Astrocyte of the spinal cord (primary cell): ENCODE results near the gene DTWD2.

Source experiments
- DNase-seq: peaks from one replicate; pipeline ENCODE4 v3.0.0; 2011; ENCODE audit warnings: low read depth, low spot score
- H3K4me3 ChIP-seq: 2 replicates; pipeline ENCODE4 v1.5.1; 2011; ENCODE audit warnings: low read depth, mild to moderate bottlenecking, low read length, moderate library complexity
- CTCF ChIP-seq: IDR thresholded peaks from 2 replicates; pipeline ENCODE4 v1.5.1; 2012; ENCODE audit warnings: low read depth, mild to moderate bottlenecking, low read length, inconsistent platforms
- in situ Hi-C: cut with HindIII; loops from 2 replicates; pipeline ENCODE4 v1.10.0; 2017; ENCODE audit warnings: low sequenced_read_pairs

Gene DTWD2

GRCh38 chr5:119031011-119031886 lies 42.9 kb upstream of the DTWD2 start:
- no peak for TF ChIP-seq CTCF
- in situ Hi-C loops = no loop called here
- H3K4me3 ChIP-seq = no peak overlapping the region
- DNase-seq = no peak

- TF ChIP-seq CTCF = no peak
- DNase-seq = no peak
- no peak overlapping the region for H3K4me3 ChIP-seq
- in situ Hi-C loops = no loop called here
Observed at GRCh38 chr5:119028575-119028974, 40.2 kb upstream of the DTWD2 start.

- DNase-seq = no peak
- H3K4me3 ChIP-seq = no peak overlapping the region
- TF ChIP-seq CTCF = no peak
- in situ Hi-C loops = no loop called here
Observed at GRCh38 chr5:119022773-119023172, 34.4 kb upstream of the DTWD2 start.

- no peak overlapping the region for H3K4me3 ChIP-seq
- in situ Hi-C loops = no loop called here
- TF ChIP-seq CTCF = peak; percentile 46
- DNase-seq = peak; percentile 62
Observed at GRCh38 chr5:119022017-119022745, 33.8 kb upstream of the DTWD2 start.

- no peak for TF ChIP-seq CTCF
- no peak for DNase-seq
- in situ Hi-C loops = no loop called here
Observed at GRCh38 chr5:119021149-119021732, 32.9 kb upstream of the DTWD2 start.

GRCh38 chr5:119019949-119020348 lies 31.6 kb upstream of the DTWD2 start:
- H3K4me3 ChIP-seq = no peak overlapping the region
- TF ChIP-seq CTCF = no peak
- in situ Hi-C loops = no loop called here
- DNase-seq = no peak

More at GRCh38 chr5:119021149-119021732, 32.9 kb upstream of the DTWD2 start:
- no peak overlapping the region for H3K4me3 ChIP-seq
